Parathyroid adenoma (tissue), 2 donors: ENCODE measurements around the gene KRT76.

Experiments
- H2AFZ ChIP-seq: fragments of 300-600 bp; sonication (generic); one replicate; pipeline ENCODE4 v1.7.0; 2017; ENCODE audit warnings: antibody characterized with exemption, mild to moderate bottlenecking
- H3K27ac ChIP-seq: fragments of 300-600 bp; sonication (generic); one replicate; pipeline ENCODE4 v1.7.0; 2017
- H3K27me3 ChIP-seq: fragments of 300-600 bp; sonication (generic); one replicate; pipeline ENCODE4 v1.7.0; 2017; ENCODE audit warnings: low read length; ENCODE audit not compliant: control insufficient read depth, insufficient read depth
- H3K36me3 ChIP-seq: fragments of 300-600 bp; sonication (generic); one replicate; pipeline ENCODE4 v1.7.0; 2017; ENCODE audit warnings: low read length; ENCODE audit not compliant: control insufficient read depth, insufficient read depth
- H3K4me1 ChIP-seq: fragments of 300-600 bp; sonication (generic); one replicate; pipeline ENCODE4 v1.7.0; 2017; ENCODE audit warnings: control low read depth
- H3K4me2 ChIP-seq: fragments of 300-600 bp; sonication (generic); one replicate; pipeline ENCODE4 v1.7.0; 2017; ENCODE audit warnings: low read length
- H3K4me3 ChIP-seq: fragments of 300-600 bp; sonication (generic); one replicate; pipeline ENCODE4 v1.7.0; 2017; ENCODE audit warnings: low read depth, low read length
- H3K79me2 ChIP-seq: fragments of 300-600 bp; sonication (generic); one replicate; pipeline ENCODE4 v1.7.0; 2017; ENCODE audit warnings: control low read depth
- H3K9ac ChIP-seq: fragments of 300-600 bp; sonication (generic); one replicate; pipeline ENCODE4 v1.7.0; 2017; ENCODE audit warnings: mild to moderate bottlenecking
- H3K9me3 ChIP-seq: fragments of 300-600 bp; sonication (generic); one replicate; pipeline ENCODE4 v1.7.0; 2017; ENCODE audit warnings: low read length; ENCODE audit not compliant: control insufficient read depth
- TF ChIP-seq, protein P1 (sequence below): fragments of 300-600 bp; sonication (generic); IDR thresholded peaks from one replicate; pipeline ENCODE4 v1.7.0; 2017; ENCODE audit warnings: antibody characterized with exemption, mild to moderate bottlenecking
- donor health status: primary hyperparathyroidism.

The KRT76 gene

GRCh38 chr12:52822771-52823510 is 45.8 kb upstream of the KRT76 start:
- H3K9me3 ChIP-seq = no peaks in the 10 kb centered on the region
- TF ChIP-seq, protein P1, sequence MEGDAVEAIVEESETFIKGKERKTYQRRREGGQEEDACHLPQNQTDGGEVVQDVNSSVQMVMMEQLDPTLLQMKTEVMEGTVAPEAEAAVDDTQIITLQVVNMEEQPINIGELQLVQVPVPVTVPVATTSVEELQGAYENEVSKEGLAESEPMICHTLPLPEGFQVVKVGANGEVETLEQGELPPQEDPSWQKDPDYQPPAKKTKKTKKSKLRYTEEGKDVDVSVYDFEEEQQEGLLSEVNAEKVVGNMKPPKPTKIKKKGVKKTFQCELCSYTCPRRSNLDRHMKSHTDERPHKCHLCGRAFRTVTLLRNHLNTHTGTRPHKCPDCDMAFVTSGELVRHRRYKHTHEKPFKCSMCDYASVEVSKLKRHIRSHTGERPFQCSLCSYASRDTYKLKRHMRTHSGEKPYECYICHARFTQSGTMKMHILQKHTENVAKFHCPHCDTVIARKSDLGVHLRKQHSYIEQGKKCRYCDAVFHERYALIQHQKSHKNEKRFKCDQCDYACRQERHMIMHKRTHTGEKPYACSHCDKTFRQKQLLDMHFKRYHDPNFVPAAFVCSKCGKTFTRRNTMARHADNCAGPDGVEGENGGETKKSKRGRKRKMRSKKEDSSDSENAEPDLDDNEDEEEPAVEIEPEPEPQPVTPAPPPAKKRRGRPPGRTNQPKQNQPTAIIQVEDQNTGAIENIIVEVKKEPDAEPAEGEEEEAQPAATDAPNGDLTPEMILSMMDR = no peak
- no peak overlapping the region for H3K4me2 ChIP-seq
- H3K27me3 ChIP-seq = no peaks in the 10 kb centered on the region
- no peaks in the 10 kb centered on the region for H3K79me2 ChIP-seq
- no peak overlapping the region for H2AFZ ChIP-seq
- H3K4me1 ChIP-seq = peaks cover 11% of the 10 kb centered on the region
- no peaks in the 10 kb centered on the region for H3K36me3 ChIP-seq
- H3K9ac ChIP-seq = no peak overlapping the region
- no peak overlapping the region for H3K4me3 ChIP-seq
- H3K27ac ChIP-seq = no peak overlapping the region

- Histone ChIP-seq H3K4me3 (no peak overlapping the region), H3K4me2 (no peak overlapping the region), H3K9me3 (no peaks in the 10 kb centered on the region), H3K9ac (no peak overlapping the region), H2AFZ (no peak overlapping the region), H3K4me1 (peaks cover 11% of the 10 kb centered on the region), H3K79me2 (no peaks in the 10 kb centered on the region), H3K27ac (no peak overlapping the region), H3K27me3 (no peaks in the 10 kb centered on the region), H3K36me3 (no peaks in the 10 kb centered on the region)
- TF ChIP-seq, protein P1 = no peak
Measured at GRCh38 chr12:52821826-52822660, 44.9 kb upstream of the KRT76 start.

DNA sequence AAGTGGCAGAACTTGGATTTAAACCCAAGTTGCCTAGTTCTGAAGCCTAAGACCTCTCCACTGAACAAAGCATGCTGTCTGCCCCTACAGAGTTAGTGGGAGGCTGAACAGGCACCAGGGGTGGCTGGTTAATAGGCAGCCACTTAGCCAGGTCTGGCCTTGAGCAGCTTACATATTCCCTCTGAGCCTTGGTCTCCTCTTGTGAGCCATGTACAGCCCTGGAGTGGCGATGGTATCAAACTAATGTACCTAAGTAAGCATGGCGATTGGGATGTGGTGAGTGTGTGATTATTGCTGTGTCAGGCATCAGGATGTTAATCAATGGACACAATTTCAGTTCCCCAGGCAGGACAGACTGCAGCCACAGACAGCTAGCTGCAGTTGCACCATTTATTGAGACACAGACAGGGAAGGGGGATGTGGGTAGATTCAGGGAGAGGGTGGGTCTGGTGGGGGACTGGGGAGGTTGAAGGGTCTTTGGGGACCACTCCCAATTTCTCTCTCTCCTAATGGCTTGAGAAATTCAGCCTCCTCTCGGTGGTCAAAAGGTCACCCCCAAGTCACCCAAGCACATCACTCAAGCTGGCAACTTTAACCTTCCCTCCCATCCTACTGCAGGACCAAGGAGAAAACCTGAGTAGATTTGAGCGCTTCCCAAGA is 44.1 kb upstream of the KRT76 start:
- H3K4me3 ChIP-seq = no peak overlapping the region
- H3K36me3 ChIP-seq = no peaks in the 10 kb centered on the region
- H3K4me2 ChIP-seq = no peak overlapping the region
- H3K27me3 ChIP-seq = no peaks in the 10 kb centered on the region
- no peak overlapping the region for H2AFZ ChIP-seq
- H3K9me3 ChIP-seq = no peaks in the 10 kb centered on the region
- no peaks in the 10 kb centered on the region for H3K79me2 ChIP-seq
- no peak overlapping the region for H3K9ac ChIP-seq
- TF ChIP-seq, protein P1 = no peak
- H3K27ac ChIP-seq = no peak overlapping the region
- H3K4me1 ChIP-seq = peaks cover 11% of the 10 kb centered on the region

DNA sequence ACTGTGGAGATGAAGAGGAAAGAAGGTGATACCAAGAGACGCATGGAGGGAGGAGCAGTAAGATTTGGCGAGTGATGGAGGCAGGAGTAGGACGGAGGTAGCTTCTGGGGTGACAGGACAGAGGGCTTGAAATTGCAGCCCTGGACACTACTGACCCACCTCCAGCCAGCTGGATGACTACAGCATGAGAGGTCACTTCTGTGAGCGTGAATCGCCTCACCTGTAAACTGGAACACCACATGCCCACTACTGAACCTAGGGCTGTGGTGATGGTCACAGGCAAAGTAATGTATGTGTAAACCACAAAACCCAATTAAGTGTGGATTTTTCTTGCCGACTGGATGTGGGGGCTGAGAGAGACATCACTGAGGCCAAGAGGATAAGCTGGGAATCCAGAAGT is 43.4 kb upstream of the KRT76 start:
- Histone ChIP-seq H2AFZ (no peak overlapping the region), H3K4me3 (no peak overlapping the region), H3K9me3 (no peaks in the 10 kb centered on the region), H3K79me2 (no peaks in the 10 kb centered on the region), H3K4me2 (no peak overlapping the region), H3K27me3 (no peaks in the 10 kb centered on the region), H3K9ac (no peak overlapping the region), H3K27ac (no peak overlapping the region), H3K4me1 (peaks cover 11% of the 10 kb centered on the region), H3K36me3 (no peaks in the 10 kb centered on the region)
- TF ChIP-seq, protein P1 = no peak
